CD4-positive, alpha-beta T cell treated with Interferon gamma for 1 hour (primary cell): ENCODE data around the gene MMP7.

ENCODE experiments used
- DNase-seq: peaks from one replicate; pipeline ENCODE4 v3.0.0-alpha.2; 2020

Gene MMP7

GRCh38 chr11:102491969-102492368 is 38.6 kb downstream of the MMP7 start:
- DNase-seq: no peak

- no peak for DNase-seq
Observed at GRCh38 chr11:102489186-102490145, 41.1 kb downstream of the MMP7 start.

- DNase-seq: no peak
Observed at GRCh38 chr11:102488208-102488607, 42.3 kb downstream of the MMP7 start.

GRCh38 chr11:102487214-102487613 is 43.3 kb downstream of the MMP7 start:
- no peak for DNase-seq

GRCh38 chr11:102486584-102486983 is 44.0 kb downstream of the MMP7 start:
- DNase-seq: no peak

- no peak for DNase-seq
Observed at GRCh38 chr11:102485095-102485722, 45.3 kb downstream of the MMP7 start.

- DNase-seq: no peak
Observed at GRCh38 chr11:102482433-102482832, 48.1 kb downstream of the MMP7 start.

- DNase-seq: no peak
Observed at GRCh38 chr11:102479733-102480132, 50.8 kb downstream of the MMP7 start.

GRCh38 chr11:102478673-102479299 is 51.8 kb downstream of the MMP7 start:
- DNase-seq: no peak

GRCh38 chr11:102476812-102477211 is 53.7 kb downstream of the MMP7 start:
- DNase-seq: no peak

- no peak for DNase-seq
Observed at GRCh38 chr11:102476069-102476468, 54.5 kb downstream of the MMP7 start.

- DNase-seq: no peak
Observed at GRCh38 chr11:102473543-102473942, 57.0 kb downstream of the MMP7 start.

- DNase-seq: no peak
Observed at GRCh38 chr11:102472127-102472526, 58.4 kb downstream of the MMP7 start.

GRCh38 chr11:102471474-102471873 is 59.1 kb downstream of the MMP7 start:
- DNase-seq: no peak
